HG02973 (cell line): Measurements from ENCODE around the gene DCXR.

ENCODE experiments used
- ATAC-seq: cut with Tn5 transposase; IDR thresholded peaks from one replicate; pipeline ENCODE4 v1.9.1; 2021; ENCODE audit warnings: moderate library complexity; ENCODE audit not compliant: unreplicated experiment

The DCXR gene

GRCh38 chr17:82013772-82014321, 23.6 kb downstream of the DCXR start:
- no peak for ATAC-seq

GRCh38 chr17:82013341-82013740, 24.2 kb downstream of the DCXR start:
- ATAC-seq = no peak

GRCh38 chr17:82012640-82013295, 24.7 kb downstream of the DCXR start:
- ATAC-seq = no peak

GRCh38 chr17:82012261-82012639, 25.2 kb downstream of the DCXR start:
- ATAC-seq = no peak

GRCh38 chr17:82011617-82012187, 25.8 kb downstream of the DCXR start:
- no peak for ATAC-seq

- ATAC-seq = no peak
Observed at GRCh38 chr17:82010575-82011525, 26.6 kb downstream of the DCXR start.

- ATAC-seq = no peak
Observed at GRCh38 chr17:82009413-82009812, 28.1 kb downstream of the DCXR start.

GRCh38 chr17:82008941-82009405, 28.5 kb downstream of the DCXR start:
- no peak for ATAC-seq

GRCh38 chr17:82008258-82008940, 29.1 kb downstream of the DCXR start:
- ATAC-seq = no peak

- ATAC-seq = no peak
Observed at GRCh38 chr17:82007495-82008257, 29.8 kb downstream of the DCXR start.

- ATAC-seq = no peak
Observed at GRCh38 chr17:82007228-82007494, 30.3 kb downstream of the DCXR start.

GRCh38 chr17:82006468-82007227, 30.8 kb downstream of the DCXR start:
- ATAC-seq = no peak

- ATAC-seq = no peak
Observed at GRCh38 chr17:82005701-82006348, 31.7 kb downstream of the DCXR start.

- ATAC-seq = no peak
Observed at GRCh38 chr17:82004517-82005455, 32.7 kb downstream of the DCXR start.

GRCh38 chr17:82003411-82004381, 33.8 kb downstream of the DCXR start:
- no peak for ATAC-seq

- no peak for ATAC-seq
Observed at GRCh38 chr17:82001571-82002056, 35.9 kb downstream of the DCXR start.
